ENCODE results near the gene MAPT. TPM values are rescaled to one million over a fixed set of nuclear protein-coding genes. Genes with fewer than 3 reads are reported as not detected.
A peak's percentile ranks its signal among the peaks of the same experiment; 100 is the strongest.

MAPT gene
- total RNA-seq, 4 donors from 2014 or later = 70.3 to 120 (median 82.8) TPM

GRCh38 chr17:45999900-46000290 lies 105.5 kb downstream of the MAPT start:
- Histone ChIP-seq H3K36me3 (peaks cover 0 to 17% of the 10 kb centered on the region in 2 donors), H3K9me3 (no peaks in the 10 kb centered on the region), H3K27me3 (no peaks in the 10 kb centered on the region), H3K27ac (no peak overlapping the region), H3K4me3 (no peak overlapping the region), H3K4me1 (peaks cover 15 to 17% of the 10 kb centered on the region in 2 donors)
- intact Hi-C loops (cut with DNase I; ENCODE audit: low total_unique reads) = loop anchor here (5.0 to 10.0 kb wide), 2 partner anchors 192 to 285 kb away; partner anchors contain the start of gene KANSL1
- TF ChIP-seq POLR2A (IDR thresholded peaks at IDR 0.05) = no peak
- TF ChIP-seq CTCF (IDR thresholded peaks at IDR 0.05 in 4 of 5, conservative IDR thresholded peaks at IDR 0.05 in 1 of 5) = no peak
- in situ Hi-C loops (cut with MboI; ENCODE audit: low sequenced_read_pairs in 4 of 4) = loop anchor here in 3 of 4 donors (5.0 kb wide), 2 partner anchors 42 to 212 kb away; no protein-coding TSS in a partner anchor
- no peak for DNase-seq
- ATAC-seq = no peak

GRCh38 chr17:46000292-46000691 lies 105.9 kb downstream of the MAPT start:
- Histone ChIP-seq H3K27ac (no peak overlapping the region), H3K4me1 (peaks cover 15 to 17% of the 10 kb centered on the region in 2 donors), H3K4me3 (no peak overlapping the region), H3K27me3 (no peaks in the 10 kb centered on the region), H3K36me3 (peaks cover 0 to 17% of the 10 kb centered on the region in 2 donors), H3K9me3 (no peaks in the 10 kb centered on the region)
- ATAC-seq (no peak), DNase-seq (no peak)
- intact Hi-C loops (cut with DNase I; ENCODE audit: low total_unique reads) (loop anchor here (5.0 to 10.0 kb wide), 2 partner anchors 192 to 285 kb away; partner anchors contain the start of gene KANSL1), in situ Hi-C loops (cut with MboI; ENCODE audit: low sequenced_read_pairs in 4 of 4) (loop anchor here in 3 of 4 donors (5.0 kb wide), 2 partner anchors 42 to 212 kb away; no protein-coding TSS in a partner anchor)
- TF ChIP-seq CTCF (IDR thresholded peaks at IDR 0.05 in 4 of 5, conservative IDR thresholded peaks at IDR 0.05 in 1 of 5) = no peak
- no peak for TF ChIP-seq POLR2A (IDR thresholded peaks at IDR 0.05)

- peaks cover 0 to 17% of the 10 kb centered on the region in 2 donors for H3K36me3 ChIP-seq
- no peak overlapping the region for H3K27ac ChIP-seq
- H3K4me3 ChIP-seq = no peak overlapping the region
- H3K27me3 ChIP-seq = no peaks in the 10 kb centered on the region
- DNase-seq (no peak), ATAC-seq (no peak)
- H3K9me3 ChIP-seq = no peaks in the 10 kb centered on the region
- intact Hi-C loops (cut with DNase I; ENCODE audit: low total_unique reads) (loop anchor here (5.0 to 10.0 kb wide), 2 partner anchors 192 to 284 kb away; partner anchors contain the start of gene KANSL1), in situ Hi-C loops (cut with MboI; ENCODE audit: low sequenced_read_pairs in 4 of 4) (loop anchor here in 3 of 4 donors (5.0 kb wide), 2 partner anchors 42 to 212 kb away; no protein-coding TSS in a partner anchor)
- no peak for TF ChIP-seq POLR2A (IDR thresholded peaks at IDR 0.05)
- TF ChIP-seq CTCF (IDR thresholded peaks at IDR 0.05 in 4 of 5, conservative IDR thresholded peaks at IDR 0.05 in 1 of 5) = no peak
- H3K4me1 ChIP-seq = peaks cover 15 to 17% of the 10 kb centered on the region in 2 donors
Observed at GRCh38 chr17:46000757-46001156, 106.4 kb downstream of the MAPT start.

GRCh38 chr17:46001390-46002310 lies 107.3 kb downstream of the MAPT start:
- Histone ChIP-seq H3K27ac (peak overlapping the region in 1 of 4 donors; percentile 8), H3K4me1 (peaks cover 15 to 17% of the 10 kb centered on the region in 2 donors), H3K27me3 (no peaks in the 10 kb centered on the region), H3K9me3 (no peaks in the 10 kb centered on the region), H3K4me3 (no peak overlapping the region), H3K36me3 (peaks cover 0 to 11% of the 10 kb centered on the region in 2 donors)
- in situ Hi-C loops (cut with MboI; ENCODE audit: low sequenced_read_pairs in 4 of 4) = loop anchor here in 3 of 4 donors (5.0 kb wide), 2 partner anchors 41 to 211 kb away; no protein-coding TSS in a partner anchor
- intact Hi-C loops (cut with DNase I; ENCODE audit: low total_unique reads) = loop anchor here (1.0 to 10.0 kb wide), 4 partner anchors 43 to 283 kb away; partner anchors contain the start of gene KANSL1
- no peak for DNase-seq
- ATAC-seq = peak in 1 of 2 donors; percentile 4
- TF ChIP-seq CTCF (IDR thresholded peaks at IDR 0.05 in 4 of 5, conservative IDR thresholded peaks at IDR 0.05 in 1 of 5) (no peak), POLR2A (IDR thresholded peaks at IDR 0.05) (no peak)
